GM10266 (cell line): ENCODE measurements around the gene FUT8.

Source experiments
- DNase-seq: peaks from one replicate; pipeline ENCODE4 v3.0.0; 2012; ENCODE audit errors: extremely low spot score
- CTCF ChIP-seq: IDR thresholded peaks from 2 replicates; pipeline ENCODE4 v1.5.1; 2012; ENCODE audit warnings: mild to moderate bottlenecking, low read depth; ENCODE audit not compliant: control insufficient read depth, insufficient read depth; ENCODE audit errors: missing control alignments

FUT8 gene

GRCh38 chr14:65373671-65374039 lies 38.9 kb upstream of the FUT8 start:
- no peak for DNase-seq
- TF ChIP-seq CTCF, result no peak

- DNase-seq, result no peak
- TF ChIP-seq CTCF, result no peak
These were observed 35.0 kb upstream of the FUT8 start for GRCh38 chr14:65377576-65377975.

- TF ChIP-seq CTCF, result no peak
- no peak for DNase-seq
These were observed 29.9 kb upstream of the FUT8 start for GRCh38 chr14:65382586-65382985.

- DNase-seq, result no peak
- no peak for TF ChIP-seq CTCF
These were observed 25.4 kb upstream of the FUT8 start for GRCh38 chr14:65387171-65387570.

GRCh38 chr14:65387628-65388027 lies 24.9 kb upstream of the FUT8 start:
- no peak for TF ChIP-seq CTCF
- no peak for DNase-seq

- DNase-seq, result no peak
- TF ChIP-seq CTCF, result no peak
These were observed 20.2 kb upstream of the FUT8 start for GRCh38 chr14:65392296-65392695.

GRCh38 chr14:65396082-65396910 lies 16.2 kb upstream of the FUT8 start:
- DNase-seq, result no peak
- no peak for TF ChIP-seq CTCF
